Sigmoid colon (tissue), 4 donors: ENCODE data around the gene GDPD5.

Experiments
- CTCF ChIP-seq, 4 experiments: fragments of 450-650 bp in 3 of 4; fragments of 200-600 bp in 1 of 4; IDR thresholded peaks; one replicate each; pipeline ENCODE4 v1.5.1; 2016 to 2019; ENCODE audit warnings: antibody characterized with exemption in 4 of 4, mild to moderate bottlenecking in 3 of 4, moderate library complexity in 2 of 4
- POLR2A ChIP-seq, 2 donors: fragments of 450-650 bp; IDR thresholded peaks; one replicate each; pipeline ENCODE4 v1.6.1; 2016; ENCODE audit warnings: antibody characterized with exemption in 2 of 2, mild to moderate bottlenecking in 2 of 2, moderate library complexity in 2 of 2
- POLR2AphosphoS5 ChIP-seq, 4 donors: sonication (generic); formaldehyde crosslinking; IDR thresholded peaks; one replicate each; pipeline ENCODE4 v1.6.1; 2017; ENCODE audit warnings: antibody characterized with exemption in 4 of 4

- no peak for TF ChIP-seq CTCF (IDR thresholded peaks at IDR 0.05)
- TF ChIP-seq POLR2A (IDR thresholded peaks at IDR 0.05), result no peak
- no peak for TF ChIP-seq POLR2AphosphoS5 (IDR thresholded peaks at IDR 0.05)
Observed at GRCh38 chr11:75440960-75441803, 84.6 kb downstream of the GDPD5 start.
